ENCODE data around the gene OR2AP1. TPM values are rescaled to one million over a fixed set of nuclear protein-coding genes. Genes with fewer than 3 reads are reported as not detected.

Gene OR2AP1
- total RNA-seq, 8 experiments from 2014 or later, result 0.28 TPM; not detected in 7

DNA sequence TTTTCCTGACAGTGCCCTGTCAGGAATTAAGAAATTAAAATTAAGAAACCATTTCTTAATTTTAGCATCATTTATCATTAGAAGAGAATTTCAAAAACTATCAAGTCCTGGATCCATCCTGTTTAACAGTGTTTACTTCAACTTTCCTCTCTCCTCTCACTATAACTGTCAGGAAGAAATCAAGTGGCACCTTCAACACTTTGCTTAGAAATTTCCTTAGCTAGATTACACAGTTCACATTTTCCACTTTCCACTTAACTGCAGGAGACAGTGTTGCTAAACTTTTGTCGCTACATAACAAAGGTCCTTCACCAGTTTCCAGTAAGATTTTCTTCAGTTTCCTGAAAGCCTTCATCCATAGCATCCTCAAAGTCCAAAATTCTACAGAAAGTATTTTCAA lies 42.5 kb downstream of the OR2AP1 start:
- Histone ChIP-seq H3K4me1 (replicated peaks in 1 of 2) (no peaks in the 10 kb centered on the region), H3K27ac (no peak overlapping the region), H3K4me3 (no peak overlapping the region)
- no peak for ATAC-seq (replicated peaks in 6 of 8)
- WGBS, 10 experiments, result 0 to 100% (median 88%) methylated on average over 1 of the region's 1 CpG; no CpG with 5 or more reads in 1 of the 10 experiments
- in situ Hi-C loops (cut with MboI; ENCODE audit: low pct_unique_long_range_greater_than_20kb in 2 of 9, low sequenced_read_pairs in 9 of 9, unreplicated experiment in 9 of 9), result loop anchor here in 3 of 9 experiments (10.0 to 25.0 kb wide), 2 partner anchors 420 to 427 kb away; no protein-coding TSS in a partner anchor

DNA sequence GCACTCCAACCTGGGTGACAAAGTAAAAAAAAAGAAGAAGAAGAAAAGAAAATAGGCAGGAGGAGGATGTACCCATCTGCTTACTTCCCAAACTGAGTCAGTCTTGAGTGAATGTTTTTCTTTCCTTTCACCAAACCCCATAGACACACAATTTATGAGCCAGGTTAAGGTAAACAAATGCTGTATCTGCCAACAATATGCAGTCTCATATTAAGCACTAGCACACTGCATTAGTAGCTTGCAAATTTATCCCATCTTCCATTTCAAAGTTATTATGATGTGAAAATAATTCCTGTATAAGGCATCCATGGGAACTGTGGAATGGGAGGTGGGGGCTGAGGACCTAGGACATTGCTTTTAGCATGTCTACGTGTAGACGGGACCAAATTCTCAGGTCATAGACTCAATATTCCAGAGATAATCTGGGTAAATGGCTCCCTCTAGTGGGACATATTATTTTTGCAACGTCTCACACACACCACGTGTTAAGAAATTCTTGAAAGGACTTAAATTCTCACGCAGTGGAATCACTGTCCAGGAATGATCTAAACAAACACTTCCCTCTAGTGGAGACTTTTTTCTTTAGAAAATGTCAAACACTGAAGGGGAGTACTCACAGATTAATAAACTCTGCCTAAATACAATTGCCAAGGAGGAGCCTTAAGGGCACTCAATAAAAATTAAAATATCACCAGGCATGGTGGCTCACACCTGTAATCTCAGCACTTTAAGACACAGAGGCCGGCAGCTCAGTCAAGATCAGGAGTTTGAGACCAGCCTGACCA lies 47.3 kb downstream of the OR2AP1 start:
- no peaks in the 10 kb centered on the region for H3K4me1 ChIP-seq (replicated peaks in 1 of 2)
- WGBS, 10 experiments, result 0 to 29% (median 3%) methylated on average over 1 to 6 of the region's 6 CpGs
- no peak overlapping the region for H3K27ac ChIP-seq
- ATAC-seq (replicated peaks in 6 of 8), result peak; percentile 94 to 99 (median 98)
- H3K4me3 ChIP-seq, result no peak overlapping the region
- in situ Hi-C loops (cut with MboI; ENCODE audit: low pct_unique_long_range_greater_than_20kb in 2 of 9, low sequenced_read_pairs in 9 of 9, unreplicated experiment in 9 of 9), result loop anchor here in 5 of 9 experiments (10.0 to 25.0 kb wide), 3 partner anchors 425 to 435 kb away; no protein-coding TSS in a partner anchor

DNA sequence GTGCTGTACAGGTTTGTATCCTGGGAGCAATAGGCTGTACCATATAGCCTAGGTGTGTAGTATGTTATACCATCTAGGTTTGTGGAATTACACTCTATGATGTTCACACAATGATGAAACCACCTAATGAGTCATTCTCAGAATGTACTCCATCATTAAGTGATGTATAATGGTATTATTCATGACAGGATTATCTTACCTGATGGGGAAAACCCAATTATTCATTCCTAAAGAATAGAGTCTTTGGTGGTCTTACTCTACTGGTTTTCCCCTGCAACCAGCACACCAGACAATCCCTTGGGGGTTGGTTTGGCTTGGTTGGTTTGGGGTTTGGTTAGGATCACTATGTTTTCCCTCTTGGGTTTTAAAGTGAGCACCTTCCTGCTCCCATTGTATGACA lies 51.8 kb downstream of the OR2AP1 start:
- no peak for ATAC-seq (replicated peaks in 6 of 8)
- in situ Hi-C loops (cut with MboI; ENCODE audit: low pct_unique_long_range_greater_than_20kb in 2 of 9, low sequenced_read_pairs in 9 of 9, unreplicated experiment in 9 of 9), result loop anchor here in 4 of 9 experiments (10.0 to 25.0 kb wide), 3 partner anchors 429 to 439 kb away; no protein-coding TSS in a partner anchor
- Histone ChIP-seq H3K4me3 (no peak overlapping the region), H3K27ac (no peak overlapping the region), H3K4me1 (replicated peaks in 1 of 2) (no peaks in the 10 kb centered on the region)

Other genes starting within 250 kb of the OR2AP1 start
- gene OR6C3, start 241.7 kb upstream of the OR2AP1 start, total RNA-seq, result under 1 TPM in 2 of 8 experiments, not detected in 6; 0.46 to 0.52 TPM
- under 1 TPM in 5 of 8 experiments, not detected in 3; 0.05 to 0.49 (median 0.21) TPM for gene OR6C75, start 209.5 kb upstream of the OR2AP1 start, total RNA-seq
- not detected for gene OR6C65, start 171.9 kb upstream of the OR2AP1 start, total RNA-seq
- gene OR6C76, start 146.2 kb upstream of the OR2AP1 start, total RNA-seq, result under 1 TPM in 1 of 8 experiments, not detected in 7; 0.33 TPM
- gene OR6C2, start 128.4 kb upstream of the OR2AP1 start, total RNA-seq, result under 1 TPM in 2 of 8 experiments, not detected in 6; 0.20 to 0.38 TPM
- under 1 TPM in 1 of 8 experiments, not detected in 7; 0.33 TPM for gene OR6C70, start 102.3 kb upstream of the OR2AP1 start, total RNA-seq
- gene OR6C68, start 80.1 kb upstream of the OR2AP1 start, total RNA-seq, result not detected
- under 1 TPM in 3 of 8 experiments, not detected in 5; 0.10 to 0.28 (median 0.21) TPM for gene OR6C4, start 22.9 kb upstream of the OR2AP1 start, total RNA-seq
- 1 to 10 TPM in 1 of 8 experiments, under 1 TPM in 2, not detected in 5; 0.25 to 1.1 (median 0.45) TPM for gene OR10P1, start 64.4 kb downstream of the OR2AP1 start, total RNA-seq
- 10 to 100 TPM in 5 of 8 experiments, 1 to 10 TPM in 2, under 1 TPM in 1; 0.92 to 26.2 (median 12.3) TPM for gene ITGA7, start 135.4 kb downstream of the OR2AP1 start, total RNA-seq
- 100 to 1,000 TPM in 5 of 8 experiments, 10 to 100 TPM in 3; 65.7 to 166 (median 109) TPM for gene BLOC1S1, start 143.6 kb downstream of the OR2AP1 start, total RNA-seq
- 10 to 100 TPM in 1 of 8 experiments, 1 to 10 TPM in 7; 1.4 to 23.6 (median 3.6) TPM for gene RDH5, start 147.9 kb downstream of the OR2AP1 start, total RNA-seq
- 1,000 to 10,000 TPM in 1 of 8 experiments, 100 to 1,000 TPM in 7; 313 to 1,570 (median 525) TPM for gene CD63, start 156.5 kb downstream of the OR2AP1 start, total RNA-seq
- gene GDF11, start 170.7 kb downstream of the OR2AP1 start, total RNA-seq, result 10 to 100 TPM in 4 of 8 experiments, 1 to 10 TPM in 4; 3.6 to 35.9 (median 9.1) TPM
- 100 to 1,000 TPM in 5 of 8 experiments, 10 to 100 TPM in 3; 81.9 to 148 (median 114) TPM for gene SARNP, start 245.3 kb downstream of the OR2AP1 start, total RNA-seq
- 10 to 100 TPM; 13.1 to 42.0 (median 25.4) TPM for gene ORMDL2, start 245.6 kb downstream of the OR2AP1 start, total RNA-seq

Data from motor neuron (in vitro differentiated cells).